Measurements from ENCODE around the gene SLIT3. TPM values are rescaled to one million over a fixed set of nuclear protein-coding genes. Genes with fewer than 3 reads are reported as not detected.

The SLIT3 gene
- total RNA-seq, 1 experiment from 2014 or later = 0.92 TPM

- no peak overlapping the region for H3K27ac Mint-ChIP-seq
- no peak overlapping the region for H3K4ac ChIP-seq (ENCODE audit: low read depth, low read length)
- no peak overlapping the region for H4K8ac ChIP-seq (replicated peaks; ENCODE audit: insufficient read length, low read depth, low read length)
- no peaks in the 10 kb centered on the region for H3K36me3 Mint-ChIP-seq (ENCODE audit: insufficient read depth in 1 of 3, low read depth in 3 of 3)
- peak; percentile 38 for DNase-seq
- H3K79me1 ChIP-seq (ENCODE audit: insufficient read depth, low read depth, low read length, poor library complexity, severe bottlenecking) = no peaks in the 10 kb centered on the region
- H2BK15ac ChIP-seq (ENCODE audit: low read depth, low read length) = no peak overlapping the region
- no peak overlapping the region for H3K4me3 Mint-ChIP-seq
- peaks cover 18% of the 10 kb centered on the region in 2 experiments for H3K4me1 Mint-ChIP-seq
- H3K27me3 Mint-ChIP-seq (ENCODE audit: low read depth) = peaks cover 8% of the 10 kb centered on the region; the same call in 1 of the 2 replicates
- no peak overlapping the region for H2BK5ac ChIP-seq (ENCODE audit: insufficient read length, low read length)
- no peaks in the 10 kb centered on the region; the same call in 1 of the 2 replicates for H3K4me1 ChIP-seq (ENCODE audit: insufficient read depth, low read length)
- H3K4me2 ChIP-seq (ENCODE audit: insufficient read depth, insufficient read length, low read length) = peak overlapping the region; percentile 24
- no peak overlapping the region for H2AK5ac ChIP-seq (ENCODE audit: insufficient read length, low read length)
- no peak overlapping the region for H3K56ac ChIP-seq (ENCODE audit: insufficient read length, low read depth, low read length)
- H4K91ac ChIP-seq (ENCODE audit: insufficient read length, low read depth, low read length) = no peak overlapping the region
- H3K23ac ChIP-seq (ENCODE audit: insufficient read length, low read depth, low read length) = no peak overlapping the region
- H2AFZ ChIP-seq (ENCODE audit: low read length) = no peak overlapping the region
- H3K9me3 ChIP-seq (ENCODE audit: control insufficient read depth, low read depth, low read length) = no peaks in the 10 kb centered on the region
- no peak overlapping the region for H2BK12ac ChIP-seq (ENCODE audit: insufficient read length, low read depth, low read length)
- H3K79me2 ChIP-seq (ENCODE audit: insufficient read depth, low read length) = no peaks in the 10 kb centered on the region
- no peaks in the 10 kb centered on the region for H3K9me3 Mint-ChIP-seq
- no peak overlapping the region for H2BK20ac ChIP-seq (ENCODE audit: low read depth, low read length, poor library complexity, severe bottlenecking)
- no peak for TF ChIP-seq CTCF (conservative IDR thresholded peaks at IDR 0.05)
- no peak overlapping the region for H3T11ph ChIP-seq (ENCODE audit: low read length)
- no peak overlapping the region for H3K18ac ChIP-seq (ENCODE audit: insufficient read length, low read depth, low read length)
- H3K9ac ChIP-seq (ENCODE audit: extremely low read depth, insufficient read length, low read length) = no peak overlapping the region
- WGBS (ENCODE audit: extremely low coverage, insufficient read length, low lambda C conversion rate) = no CpG with 5 or more reads among the region's 2 CpGs
- H3K27me3 ChIP-seq (ENCODE audit: insufficient read depth, low read length) = no peaks in the 10 kb centered on the region
- no peak overlapping the region for H4K5ac ChIP-seq (ENCODE audit: insufficient read length, low read depth, low read length)
- no peak overlapping the region for H3K27ac ChIP-seq (ENCODE audit: insufficient read length, low read depth, low read length)
- H4K20me1 ChIP-seq (ENCODE audit: control insufficient read depth, insufficient read depth, insufficient read length) = no peaks in the 10 kb centered on the region
- no peaks in the 10 kb centered on the region for H3K23me2 ChIP-seq (ENCODE audit: insufficient read length, low read depth, low read length, poor library complexity, severe bottlenecking)
- no peak overlapping the region for H2BK120ac ChIP-seq (ENCODE audit: low read depth, low read length, poor library complexity, severe bottlenecking)
- no peak overlapping the region for H3K14ac ChIP-seq (ENCODE audit: insufficient read depth, low read length)
Observed at GRCh38 chr5:169279125-169279524, 21.8 kb downstream of the SLIT3 start.
